NCI-H460 (cell line): Measurements from ENCODE around the gene PDXP. TPM values are rescaled to one million over a fixed set of nuclear protein-coding genes. Genes with fewer than 3 reads are reported as not detected.

Experiments
- DNase-seq: peaks from one replicate; pipeline ENCODE4 v3.0.0-alpha.2; 2016; ENCODE audit warnings: low read depth; ENCODE audit errors: extremely low read depth
- total RNA-seq: library from RNA; depleted of rRNA; stranded (reverse); fragments of >200 nt; shearing (Covaris generic); gene quantifications from 2 replicates; pipeline ENCODE4 v1.2.3, GENCODE V29; 2014

The PDXP gene
- total RNA-seq, 1 experiment from 2014 or later, result 27.1 TPM

DNA sequence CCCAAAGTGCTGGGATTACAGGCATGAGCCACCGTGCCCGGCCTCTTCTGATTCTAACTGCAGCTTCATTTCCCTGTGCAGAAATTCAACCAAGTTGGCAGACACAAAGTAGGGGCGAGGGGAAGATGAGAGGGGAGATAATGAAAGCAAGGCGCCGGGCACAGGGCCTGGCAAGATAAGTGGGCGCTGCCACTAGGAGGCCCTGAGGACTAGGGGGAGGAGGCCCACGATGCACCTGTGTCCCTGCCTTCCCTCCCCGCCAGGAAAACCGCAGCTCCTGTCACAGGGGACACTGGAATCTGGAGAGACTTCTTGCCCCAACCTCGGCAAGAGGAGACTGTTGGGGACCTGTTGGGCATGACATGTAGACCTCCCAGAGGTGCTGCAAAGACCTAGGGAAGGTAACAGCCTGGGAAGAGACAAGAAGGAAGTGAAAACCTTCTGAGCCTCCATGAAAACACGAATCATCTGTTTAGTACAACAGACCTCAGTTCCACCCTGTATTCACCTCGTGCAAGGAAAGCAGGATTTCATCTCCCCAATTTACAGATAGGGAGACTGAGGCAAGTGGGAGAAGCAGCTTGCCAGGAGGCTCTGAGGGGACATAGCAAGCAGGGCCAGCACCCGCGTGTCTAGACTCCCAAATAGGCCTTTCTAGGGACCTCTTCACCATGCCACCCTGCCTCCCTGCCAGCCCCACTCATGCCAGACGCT, 13.8 kb downstream of the PDXP start:
- no peak for DNase-seq

DNA sequence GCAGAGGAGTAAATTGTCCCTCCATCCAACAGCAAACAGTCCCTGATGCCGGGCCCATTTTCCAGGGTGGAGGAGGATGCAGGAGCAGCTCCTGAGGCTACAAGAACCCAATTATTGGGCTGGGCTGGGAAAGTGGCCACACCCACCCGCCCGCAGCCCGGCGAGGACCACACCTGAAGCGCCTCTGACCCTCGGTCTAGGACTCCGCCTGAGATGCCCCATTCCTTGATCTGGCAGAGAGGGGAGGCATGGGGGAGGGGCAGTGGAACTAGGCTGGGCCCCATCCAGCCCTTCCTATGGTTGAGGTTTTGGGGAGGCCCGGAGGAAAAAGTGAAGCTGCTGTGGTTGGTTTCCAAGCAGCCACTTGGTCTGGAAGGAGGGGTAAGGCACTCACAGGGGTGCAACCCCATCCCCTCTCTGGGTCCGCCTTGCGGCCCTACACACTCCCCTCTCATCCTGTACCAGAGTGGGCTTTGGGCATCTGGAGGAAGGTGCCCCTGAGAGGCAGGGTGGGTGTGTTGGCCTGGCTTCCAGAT, 14.5 kb downstream of the PDXP start:
- no peak for DNase-seq

GRCh38 chr22:37674248-37674647, 15.7 kb downstream of the PDXP start:
- DNase-seq, result no peak

DNA sequence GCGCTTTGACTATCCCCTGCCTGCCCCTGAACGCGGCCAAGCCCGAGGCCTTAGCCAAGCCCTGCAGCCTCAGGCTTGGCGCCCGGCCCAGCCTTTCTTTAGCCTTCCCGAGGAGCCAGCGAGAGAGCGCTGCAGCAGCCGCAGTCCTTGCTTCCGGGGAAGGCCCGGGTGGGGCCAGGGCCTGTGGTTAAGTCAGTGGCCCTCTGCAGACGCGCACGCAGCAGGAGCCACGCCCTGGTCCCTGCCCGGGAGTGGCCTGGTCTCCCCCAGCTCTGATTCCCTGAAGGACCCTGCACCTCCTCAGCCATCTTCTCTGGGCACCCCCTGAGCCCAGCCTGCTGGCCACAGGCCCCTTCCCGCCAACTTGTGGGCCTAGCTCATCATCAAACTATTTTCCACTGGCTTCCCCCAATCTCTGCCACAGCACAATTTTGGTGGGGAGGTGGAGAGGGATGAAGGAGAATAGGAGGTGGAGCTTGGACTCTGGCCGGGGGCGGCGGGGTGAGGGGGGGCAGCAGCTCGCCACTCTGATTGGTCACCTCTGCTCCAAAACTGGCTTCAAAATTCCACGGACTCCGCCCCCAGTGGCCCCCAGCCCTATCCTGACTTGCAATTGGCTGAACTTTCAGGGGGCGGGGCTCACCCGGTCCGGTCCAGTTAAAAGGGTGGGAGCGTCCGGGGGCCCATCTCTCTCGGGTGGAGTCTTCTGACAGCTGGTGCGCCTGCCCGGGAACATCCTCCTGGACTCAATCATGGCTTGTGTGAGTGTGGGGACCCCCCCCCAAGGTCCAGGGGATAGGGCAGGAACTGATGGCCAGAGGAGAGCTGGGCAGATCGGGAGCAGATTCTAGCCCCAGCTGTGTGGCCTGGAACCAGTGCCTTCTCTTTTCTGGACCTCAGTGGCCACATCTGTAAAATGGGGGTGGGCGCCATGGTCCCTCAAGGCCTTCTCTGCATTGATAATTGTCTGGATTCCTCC, 16.7 kb downstream of the PDXP start, which contains the start of gene LGALS1:
Gene LGALS1, plus strand, starts transcription at position 686 of the 979 bp plus-strand sequence. Its CDS starts 67 bp downstream, at position 753.
- peak; percentile 88 for DNase-seq

DNA sequence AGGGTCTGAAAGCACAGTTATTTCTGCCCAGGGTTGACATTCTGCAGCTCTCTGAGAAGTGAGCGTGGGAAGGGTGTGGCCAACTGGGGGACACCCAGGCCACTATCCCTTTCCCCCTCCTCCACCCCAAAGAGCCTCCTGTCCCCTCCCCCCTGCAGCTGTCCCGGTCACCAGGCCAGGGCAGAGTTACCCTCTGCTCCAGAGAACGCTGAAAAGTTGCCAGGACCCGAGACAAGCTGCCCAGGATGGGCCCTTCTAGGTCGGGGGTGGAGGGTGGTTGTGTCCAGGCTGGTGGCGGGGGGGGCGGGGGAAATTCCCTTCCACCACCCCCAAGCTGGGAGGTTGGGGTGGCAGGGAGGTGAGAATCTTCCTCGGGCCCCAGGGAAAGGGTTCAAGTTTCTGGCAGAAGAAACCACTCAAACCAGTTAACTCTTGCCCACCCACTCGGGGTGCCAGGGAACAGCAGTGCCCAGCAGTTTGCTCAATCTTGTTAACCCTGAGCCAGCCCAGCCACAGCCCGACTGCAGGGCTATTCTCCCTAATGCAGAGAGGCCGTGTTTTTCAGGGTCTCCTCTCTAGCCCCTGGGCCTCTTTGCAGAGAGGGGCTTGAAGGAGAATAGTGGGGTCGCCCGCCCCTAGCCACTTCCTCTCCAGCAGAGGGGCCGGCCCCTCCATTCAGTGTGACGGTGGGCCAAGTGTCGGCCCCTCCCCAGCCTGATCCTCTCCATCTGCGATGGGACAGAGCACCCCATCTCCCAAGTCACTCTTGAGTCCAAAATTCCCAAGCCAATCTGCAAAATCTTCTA, 17.6 kb downstream of the PDXP start:
- no peak for DNase-seq

- DNase-seq, result peak; percentile 75
These were observed 18.4 kb downstream of the PDXP start for GRCh38 chr22:37676736-37677492.

- no peak for DNase-seq
These were observed 19.0 kb downstream of the PDXP start for GRCh38 chr22:37677493-37677974.

DNA sequence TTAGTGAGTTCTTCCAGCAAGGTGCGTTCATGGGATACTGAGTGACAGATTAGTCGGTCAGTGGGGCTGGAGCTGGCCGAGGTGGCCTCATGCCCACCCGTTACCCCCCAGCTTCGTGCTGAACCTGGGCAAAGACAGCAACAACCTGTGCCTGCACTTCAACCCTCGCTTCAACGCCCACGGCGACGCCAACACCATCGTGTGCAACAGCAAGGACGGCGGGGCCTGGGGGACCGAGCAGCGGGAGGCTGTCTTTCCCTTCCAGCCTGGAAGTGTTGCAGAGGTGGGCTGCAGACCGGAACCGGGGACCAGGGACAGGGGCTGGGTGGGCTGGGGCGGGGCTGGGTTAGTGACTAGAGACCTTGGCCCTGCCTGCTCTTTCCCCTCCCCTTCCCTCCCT, 19.8 kb downstream of the PDXP start:
- DNase-seq, result no peak

DNA sequence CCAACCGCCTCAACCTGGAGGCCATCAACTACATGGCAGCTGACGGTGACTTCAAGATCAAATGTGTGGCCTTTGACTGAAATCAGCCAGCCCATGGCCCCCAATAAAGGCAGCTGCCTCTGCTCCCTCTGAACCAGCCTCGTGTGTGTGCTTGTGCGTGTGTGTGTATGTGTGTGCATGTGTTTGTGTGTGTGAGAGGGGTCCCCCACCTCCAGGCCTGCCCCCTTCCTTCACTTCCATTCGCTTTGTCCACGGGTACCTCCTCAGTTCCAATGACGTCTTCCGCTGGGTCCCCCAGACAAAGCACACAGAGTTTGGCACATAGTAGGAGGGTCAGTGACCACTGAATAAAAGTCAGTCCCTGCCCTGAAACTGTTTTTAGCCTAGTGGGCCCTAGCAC, 21.1 kb downstream of the PDXP start:
- no peak for DNase-seq

DNA sequence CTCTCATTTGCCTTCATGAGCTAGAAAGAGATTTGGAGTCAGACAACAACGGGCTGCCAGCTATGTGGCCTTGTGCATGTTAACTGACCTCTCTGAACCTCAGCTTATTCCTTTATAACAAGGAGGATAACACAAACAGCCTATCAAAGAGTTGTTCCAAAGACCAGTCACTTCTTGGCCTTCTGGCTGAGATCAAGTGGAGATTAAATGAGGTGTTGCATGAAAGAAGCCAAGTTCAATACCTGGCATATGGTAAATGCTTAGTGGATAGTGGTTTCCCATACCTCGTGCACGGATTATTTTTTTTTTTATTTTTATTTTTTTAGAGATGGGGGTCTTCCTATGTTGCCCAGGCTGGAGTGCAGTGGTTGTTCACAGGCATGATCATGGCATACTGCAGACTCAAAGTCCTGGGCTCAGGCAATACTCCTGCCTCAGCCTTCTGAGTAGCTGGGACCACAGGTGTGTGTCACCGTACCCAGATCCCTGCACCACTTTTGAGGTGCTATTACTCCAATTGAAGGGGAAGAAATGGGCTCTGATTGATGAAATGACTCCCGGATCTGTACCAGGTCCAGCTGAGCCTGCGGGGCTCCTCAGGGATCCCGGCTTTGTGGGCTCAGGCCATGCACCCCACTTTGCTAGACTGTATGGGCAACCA, 21.8 kb downstream of the PDXP start:
- DNase-seq, result no peak

GRCh38 chr22:37681001-37681424, 22.5 kb downstream of the PDXP start:
- DNase-seq, result no peak

DNA sequence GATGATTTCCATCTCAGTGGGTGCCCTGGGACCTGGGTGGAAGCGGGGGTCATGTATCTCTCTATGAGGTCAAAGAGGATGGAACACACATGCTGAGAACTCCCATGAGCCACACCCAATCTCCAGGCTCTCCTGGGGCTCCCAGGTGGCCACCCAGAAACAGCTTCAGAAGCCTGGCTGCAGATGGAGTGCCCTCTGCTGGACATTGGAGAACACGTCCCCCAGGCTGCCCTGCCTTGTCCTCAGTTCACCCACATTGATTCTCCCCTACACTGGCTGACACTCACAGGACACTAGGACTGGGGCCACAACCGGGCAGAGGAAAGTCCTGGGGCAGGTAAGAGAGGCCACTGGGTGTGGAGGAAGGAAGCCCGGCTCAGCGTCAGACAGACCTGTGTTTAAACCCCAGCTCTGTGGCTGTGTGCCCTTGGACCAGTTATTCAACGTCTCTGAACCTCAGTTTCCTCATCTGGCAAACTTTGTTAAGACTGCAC, 23.1 kb downstream of the PDXP start:
- DNase-seq, result peak; percentile 67

GRCh38 chr22:37684803-37685615, 26.5 kb downstream of the PDXP start:
- DNase-seq, result no peak

DNA sequence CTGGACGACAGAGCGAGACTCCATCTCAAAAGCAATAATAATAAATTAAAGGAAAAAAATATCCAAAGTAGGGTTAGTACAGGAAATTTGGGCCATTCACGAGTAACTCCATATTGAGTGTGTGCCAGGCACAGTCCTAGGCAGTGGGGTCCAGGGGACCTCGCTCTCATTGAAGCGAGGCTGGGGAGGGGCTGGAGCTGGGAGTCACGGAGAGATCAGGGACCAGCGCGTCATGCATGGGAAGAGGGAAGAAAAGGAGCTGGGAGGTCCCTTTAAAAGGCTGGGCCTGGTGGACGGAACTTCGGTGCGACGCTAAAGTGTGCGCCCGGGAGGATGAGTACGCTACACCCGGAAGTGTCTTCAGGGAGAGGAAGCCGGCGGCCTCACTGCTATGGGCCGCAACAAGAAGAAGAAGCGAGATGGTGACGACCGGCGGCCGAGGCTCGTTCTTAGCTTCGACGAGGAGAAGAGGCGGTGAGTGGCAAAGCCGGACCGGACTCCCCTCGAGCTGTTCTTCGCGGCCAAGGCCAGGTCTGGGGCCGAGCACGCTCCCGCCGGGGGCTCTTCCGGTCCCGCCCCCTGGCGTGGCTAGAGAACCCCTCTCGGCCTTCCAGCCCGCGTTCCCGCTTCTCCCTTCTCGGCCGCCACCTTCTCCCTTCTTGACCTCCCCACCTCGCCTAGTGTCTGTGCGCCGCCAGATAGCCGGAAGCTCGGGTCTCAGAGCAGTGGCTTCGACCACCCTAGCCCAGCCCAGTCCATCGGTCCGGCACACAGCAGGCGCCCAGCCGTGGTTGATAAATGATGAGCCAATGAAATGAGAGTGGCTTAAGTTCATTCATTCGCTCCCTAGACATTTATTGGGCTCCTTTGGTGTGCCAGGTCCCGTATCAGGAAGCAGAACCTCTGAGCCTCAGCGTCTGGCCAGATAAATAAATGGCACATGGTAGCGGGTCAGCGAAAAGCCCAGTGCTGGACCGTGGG, 27.8 kb downstream of the PDXP start, which contains the start of gene NOL12:
Gene NOL12, plus strand, starts transcription at position 342 of the 981 bp plus-strand sequence. Its CDS starts 50 bp downstream, at position 392.
- DNase-seq, result peak; percentile 78

DNA sequence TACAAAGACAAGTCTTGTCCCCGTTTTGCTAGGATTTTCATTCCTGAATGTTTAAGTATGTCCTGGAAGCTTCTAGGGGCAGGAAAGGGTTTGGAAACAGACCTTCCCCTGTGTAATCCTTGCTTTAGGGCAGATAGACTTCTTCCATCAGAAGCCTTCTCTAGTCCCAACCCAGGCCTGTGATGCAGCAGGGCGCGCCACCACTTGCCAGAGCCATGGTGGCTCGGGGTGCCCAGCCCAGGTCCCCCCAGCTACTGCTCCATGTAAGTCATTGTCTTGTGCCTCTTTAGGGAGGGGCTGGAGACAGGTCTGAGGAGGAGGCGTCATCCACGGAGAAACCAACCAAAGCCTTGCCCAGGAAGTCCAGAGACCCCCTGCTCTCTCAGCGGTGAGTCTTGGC, 31.9 kb downstream of the PDXP start:
- no peak for DNase-seq

GRCh38 chr22:37690901-37691504, 32.5 kb downstream of the PDXP start:
- DNase-seq, result no peak
